Measurements from ENCODE around the gene CDH22. TPM values are rescaled to one million over a fixed set of nuclear protein-coding genes. Genes with fewer than 3 reads are reported as not detected.

Gene CDH22
- total RNA-seq, 1 experiment from 2014 or later = 6.4 TPM

GRCh38 chr20:46173652-46174468 is 134.4 kb downstream of the CDH22 start:
- DNase-seq = no peak
- Histone ChIP-seq H3K27me3 (ENCODE audit: low read length) (no peaks in the 10 kb centered on the region), H3K36me3 (ENCODE audit: insufficient read depth, low read length) (no peaks in the 10 kb centered on the region), H3K9me2 (replicated peaks; ENCODE audit: insufficient read depth, low read length) (no peaks in the 10 kb centered on the region), H4K20me1 (ENCODE audit: insufficient read depth, low read depth, low read length) (no peaks in the 10 kb centered on the region; the same call in 1 of the 2 replicates), H2AFZ (ENCODE audit: low read length) (no peak overlapping the region), H3K79me2 (ENCODE audit: low read length) (no peaks in the 10 kb centered on the region), H3K9me3 (ENCODE audit: low read length) (no peaks in the 10 kb centered on the region), H3K27ac (ENCODE audit: low read length) (no peak overlapping the region), H3K9ac (ENCODE audit: low read length) (no peak overlapping the region), H3K4me3 (ENCODE audit: low read length) (no peak overlapping the region), H3K4me2 (ENCODE audit: low read depth, low read length, poor library complexity, severe bottlenecking) (no peak overlapping the region), H3K4me1 (ENCODE audit: low read length) (no peaks in the 10 kb centered on the region)

GRCh38 chr20:46172961-46173536 is 135.2 kb downstream of the CDH22 start:
- H4K20me1 ChIP-seq (ENCODE audit: insufficient read depth, low read depth, low read length) = peaks cover 7% of the 10 kb centered on the region; the same call in 1 of the 2 replicates
- no peaks in the 10 kb centered on the region for H3K79me2 ChIP-seq (ENCODE audit: low read length)
- no peaks in the 10 kb centered on the region for H3K27me3 ChIP-seq (ENCODE audit: low read length)
- H2AFZ ChIP-seq (ENCODE audit: low read length) = no peak overlapping the region
- no peak overlapping the region for H3K27ac ChIP-seq (ENCODE audit: low read length)
- H3K4me2 ChIP-seq (ENCODE audit: low read depth, low read length, poor library complexity, severe bottlenecking) = no peak overlapping the region
- H3K4me3 ChIP-seq (ENCODE audit: low read length) = no peak overlapping the region
- H3K9me2 ChIP-seq (replicated peaks; ENCODE audit: insufficient read depth, low read length) = no peaks in the 10 kb centered on the region
- H3K36me3 ChIP-seq (ENCODE audit: insufficient read depth, low read length) = no peaks in the 10 kb centered on the region
- H3K4me1 ChIP-seq (ENCODE audit: low read length) = no peaks in the 10 kb centered on the region
- DNase-seq = no peak
- H3K9ac ChIP-seq (ENCODE audit: low read length) = no peak overlapping the region
- H3K9me3 ChIP-seq (ENCODE audit: low read length) = no peaks in the 10 kb centered on the region

- H3K36me3 ChIP-seq (ENCODE audit: insufficient read depth, low read length) = no peaks in the 10 kb centered on the region
- no peak overlapping the region for H2AFZ ChIP-seq (ENCODE audit: low read length)
- H3K27me3 ChIP-seq (ENCODE audit: low read length) = no peaks in the 10 kb centered on the region
Measured at GRCh38 chr20:46172455-46172854, 135.8 kb downstream of the CDH22 start.

GRCh38 chr20:46171909-46172308 is 136.4 kb downstream of the CDH22 start:
- Histone ChIP-seq H3K36me3 (ENCODE audit: insufficient read depth, low read length) (no peaks in the 10 kb centered on the region), H2AFZ (ENCODE audit: low read length) (no peak overlapping the region), H3K27me3 (ENCODE audit: low read length) (no peaks in the 10 kb centered on the region), H3K4me2 (ENCODE audit: low read depth, low read length, poor library complexity, severe bottlenecking) (no peak overlapping the region), H3K4me1 (ENCODE audit: low read length) (no peaks in the 10 kb centered on the region), H3K27ac (ENCODE audit: low read length) (no peak overlapping the region), H3K9ac (ENCODE audit: low read length) (no peak overlapping the region), H3K79me2 (ENCODE audit: low read length) (no peaks in the 10 kb centered on the region), H3K4me3 (ENCODE audit: low read length) (no peak overlapping the region), H3K9me2 (replicated peaks; ENCODE audit: insufficient read depth, low read length) (no peaks in the 10 kb centered on the region), H4K20me1 (ENCODE audit: insufficient read depth, low read depth, low read length) (peaks cover 7% of the 10 kb centered on the region; the same call in 1 of the 2 replicates), H3K9me3 (ENCODE audit: low read length) (no peaks in the 10 kb centered on the region)
- peak; percentile 58 for DNase-seq

More at GRCh38 chr20:46172455-46172854, 135.8 kb downstream of the CDH22 start:
- H3K4me2 ChIP-seq (ENCODE audit: low read depth, low read length, poor library complexity, severe bottlenecking) = no peak overlapping the region
- H3K4me3 ChIP-seq (ENCODE audit: low read length) = no peak overlapping the region
- H3K79me2 ChIP-seq (ENCODE audit: low read length) = no peaks in the 10 kb centered on the region
- H3K9ac ChIP-seq (ENCODE audit: low read length) = no peak overlapping the region
- H4K20me1 ChIP-seq (ENCODE audit: insufficient read depth, low read depth, low read length) = peaks cover 7% of the 10 kb centered on the region; the same call in 1 of the 2 replicates
- no peak overlapping the region for H3K27ac ChIP-seq (ENCODE audit: low read length)
- DNase-seq = no peak
- H3K9me2 ChIP-seq (replicated peaks; ENCODE audit: insufficient read depth, low read length) = no peaks in the 10 kb centered on the region
- no peaks in the 10 kb centered on the region for H3K4me1 ChIP-seq (ENCODE audit: low read length)
- no peaks in the 10 kb centered on the region for H3K9me3 ChIP-seq (ENCODE audit: low read length)

GRCh38 chr20:46171476-46171875 is 136.8 kb downstream of the CDH22 start:
- Histone ChIP-seq H2AFZ (ENCODE audit: low read length) (no peak overlapping the region), H3K27me3 (ENCODE audit: low read length) (no peaks in the 10 kb centered on the region), H3K36me3 (ENCODE audit: insufficient read depth, low read length) (no peaks in the 10 kb centered on the region), H3K9me2 (replicated peaks; ENCODE audit: insufficient read depth, low read length) (no peaks in the 10 kb centered on the region), H4K20me1 (ENCODE audit: insufficient read depth, low read depth, low read length) (peaks cover 7% of the 10 kb centered on the region; the same call in 1 of the 2 replicates), H3K9me3 (ENCODE audit: low read length) (no peaks in the 10 kb centered on the region), H3K4me3 (ENCODE audit: low read length) (no peak overlapping the region), H3K27ac (ENCODE audit: low read length) (no peak overlapping the region), H3K4me2 (ENCODE audit: low read depth, low read length, poor library complexity, severe bottlenecking) (no peak overlapping the region), H3K4me1 (ENCODE audit: low read length) (no peaks in the 10 kb centered on the region), H3K79me2 (ENCODE audit: low read length) (no peaks in the 10 kb centered on the region), H3K9ac (ENCODE audit: low read length) (no peak overlapping the region)
- no peak for DNase-seq

- Histone ChIP-seq H3K9ac (ENCODE audit: low read length) (no peak overlapping the region), H3K36me3 (ENCODE audit: insufficient read depth, low read length) (no peaks in the 10 kb centered on the region), H3K27ac (ENCODE audit: low read length) (no peak overlapping the region), H3K79me2 (ENCODE audit: low read length) (no peaks in the 10 kb centered on the region), H4K20me1 (ENCODE audit: insufficient read depth, low read depth, low read length) (peaks cover 12% of the 10 kb centered on the region; the same call in 1 of the 2 replicates), H3K9me2 (replicated peaks; ENCODE audit: insufficient read depth, low read length) (no peaks in the 10 kb centered on the region), H3K9me3 (ENCODE audit: low read length) (no peaks in the 10 kb centered on the region), H3K4me3 (ENCODE audit: low read length) (no peak overlapping the region), H3K4me2 (ENCODE audit: low read depth, low read length, poor library complexity, severe bottlenecking) (no peak overlapping the region), H2AFZ (ENCODE audit: low read length) (no peak overlapping the region), H3K27me3 (ENCODE audit: low read length) (no peaks in the 10 kb centered on the region), H3K4me1 (ENCODE audit: low read length) (0 out of 2 replicates have a peak, but pooled peaks cover under 1% of the 10 kb centered on the region)
- DNase-seq = no peak
Measured at GRCh38 chr20:46169245-46170171, 138.8 kb downstream of the CDH22 start.

GRCh38 chr20:46168438-46168837 is 139.9 kb downstream of the CDH22 start:
- H3K4me1 ChIP-seq (ENCODE audit: low read length) = peaks cover 4% of the 10 kb centered on the region; the same call in 1 of the 2 replicates
- H3K27ac ChIP-seq (ENCODE audit: low read length) = no peak overlapping the region
- H4K20me1 ChIP-seq (ENCODE audit: insufficient read depth, low read depth, low read length) = peaks cover 12% of the 10 kb centered on the region; the same call in 1 of the 2 replicates
- H3K4me2 ChIP-seq (ENCODE audit: low read depth, low read length, poor library complexity, severe bottlenecking) = no peak overlapping the region
- no peak overlapping the region for H3K4me3 ChIP-seq (ENCODE audit: low read length)
- H3K27me3 ChIP-seq (ENCODE audit: low read length) = no peaks in the 10 kb centered on the region
- no peaks in the 10 kb centered on the region for H3K9me3 ChIP-seq (ENCODE audit: low read length)
- no peak overlapping the region for H2AFZ ChIP-seq (ENCODE audit: low read length)
- H3K9ac ChIP-seq (ENCODE audit: low read length) = no peak overlapping the region
- no peak for DNase-seq
- no peaks in the 10 kb centered on the region for H3K79me2 ChIP-seq (ENCODE audit: low read length)
- no peaks in the 10 kb centered on the region for H3K36me3 ChIP-seq (ENCODE audit: insufficient read depth, low read length)
- no peaks in the 10 kb centered on the region for H3K9me2 ChIP-seq (replicated peaks; ENCODE audit: insufficient read depth, low read length)

All from Karpas-422 (cell line).